HEK293 (cell line): ENCODE measurements around the gene TRIM27.
A peak's percentile ranks its signal among the peaks of the same experiment; 100 is the strongest.

Experiments used
- GFI1B ChIP-seq: fragments of 450-650 bp; formaldehyde crosslinking; IDR thresholded peaks from 2 replicates; pipeline ENCODE4 v1.5.1; 2016; ENCODE audit warnings: missing biosample characterization, missing genetic modification characterization
- GLI2 ChIP-seq: fragments of 450-650 bp; formaldehyde crosslinking; IDR thresholded peaks from 2 replicates; pipeline ENCODE4; 2017; ENCODE audit warnings: missing biosample characterization, missing genetic modification characterization, low read depth, borderline replicate concordance
- INSM2 ChIP-seq: fragments of 450-650 bp; formaldehyde crosslinking; IDR thresholded peaks from 2 replicates; pipeline ENCODE4 v1.5.1; 2016; ENCODE audit warnings: missing biosample characterization, missing genetic modification characterization
- KLF16 ChIP-seq: fragments of 450-650 bp; formaldehyde crosslinking; IDR thresholded peaks from 2 replicates; pipeline ENCODE4 v1.5.1; 2017; ENCODE audit warnings: missing biosample characterization, missing genetic modification characterization
- KLF8 ChIP-seq: fragments of 450-650 bp; formaldehyde crosslinking; IDR thresholded peaks from 2 replicates; pipeline ENCODE4 v1.5.1; 2016; ENCODE audit warnings: missing biosample characterization, missing genetic modification characterization
- TSHZ1 ChIP-seq: fragments of 450-650 bp; formaldehyde crosslinking; IDR thresholded peaks from 2 replicates; pipeline ENCODE4 v1.5.1; 2016; ENCODE audit warnings: missing biosample characterization, missing genetic modification characterization, borderline replicate concordance
- ZBTB10 ChIP-seq: fragments of 450-650 bp; formaldehyde crosslinking; IDR thresholded peaks from 2 replicates; pipeline ENCODE4 v1.5.1; 2016; ENCODE audit warnings: missing biosample characterization, missing genetic modification characterization
- ZBTB21 ChIP-seq: fragments of 450-650 bp; formaldehyde crosslinking; IDR thresholded peaks from 2 replicates; pipeline ENCODE4 v1.5.1; 2017; ENCODE audit warnings: missing biosample characterization, missing genetic modification characterization
- ZBTB7A ChIP-seq: fragments of 450-650 bp; formaldehyde crosslinking; IDR thresholded peaks from 2 replicates; pipeline ENCODE4 v1.5.1; 2016; ENCODE audit warnings: low read depth, missing biosample characterization, missing genetic modification characterization
- ZNF202 ChIP-seq: fragments of 450-650 bp; formaldehyde crosslinking; IDR thresholded peaks from 2 replicates; pipeline ENCODE4 v1.5.1; 2016; ENCODE audit warnings: missing biosample characterization, missing genetic modification characterization, borderline replicate concordance
- ZNF26 ChIP-seq: fragments of 450-650 bp; formaldehyde crosslinking; IDR thresholded peaks from 2 replicates; pipeline ENCODE4 v1.5.1; 2016; ENCODE audit warnings: missing biosample characterization, missing genetic modification characterization
- ZNF280C ChIP-seq: fragments of 450-650 bp; formaldehyde crosslinking; IDR thresholded peaks from 2 replicates; pipeline ENCODE4 v1.5.1; 2016; ENCODE audit warnings: missing biosample characterization, missing genetic modification characterization
- ZNF350 ChIP-seq: fragments of 450-650 bp; formaldehyde crosslinking; IDR thresholded peaks from 2 replicates; pipeline ENCODE4 v1.5.0; 2017; ENCODE audit warnings: missing biosample characterization, mild to moderate bottlenecking, missing genetic modification characterization
- ZNF394 ChIP-seq: fragments of 450-650 bp; formaldehyde crosslinking; IDR thresholded peaks from 2 replicates; pipeline ENCODE4 v1.5.1; 2016; ENCODE audit warnings: missing biosample characterization, missing genetic modification characterization, mild to moderate bottlenecking, moderate library complexity, borderline replicate concordance
- ZNF518A ChIP-seq: fragments of 450-650 bp; formaldehyde crosslinking; conservative IDR thresholded peaks from 2 replicates; pipeline ENCODE4 v1.5.1; 2016; ENCODE audit warnings: low read depth, missing biosample characterization, missing genetic modification characterization
- ZNF571 ChIP-seq: fragments of 450-650 bp; formaldehyde crosslinking; IDR thresholded peaks from 2 replicates; pipeline ENCODE4 v1.5.0; 2017; ENCODE audit warnings: missing biosample characterization, missing genetic modification characterization
- ZNF645 ChIP-seq: fragments of 450-650 bp; formaldehyde crosslinking; IDR thresholded peaks from 2 replicates; pipeline ENCODE4; 2016; ENCODE audit warnings: missing biosample characterization, missing genetic modification characterization

The TRIM27 gene

GRCh38 chr6:28863604-28864325 is 60.0 kb downstream of the TRIM27 start (continued):
- peak; percentile 55; the same call in 1 of the 2 replicates for TF ChIP-seq ZNF394 (tag by site-specific recombination)
- no peak for TF ChIP-seq ZNF571 (tag by site-specific recombination)
- 0 out of 2 replicates have a peak, but pooled peaks have one; percentile 12 for TF ChIP-seq TSHZ1 (tag by site-specific recombination)
- no peak for TF ChIP-seq ZNF350 (tag by site-specific recombination)
- TF ChIP-seq ZBTB7A (tag by site-specific recombination) = no peak
- 0 out of 2 replicates have a peak, but pooled peaks have one; percentile 15 for TF ChIP-seq GFI1B (tag by site-specific recombination)
- TF ChIP-seq ZNF202 (tag by site-specific recombination) = no peak
- no peak; the same call in none of the 2 replicates for TF ChIP-seq ZBTB10
- 0 out of 2 replicates have a peak, but pooled peaks have one; percentile 12 for TF ChIP-seq ZNF518A (tag by site-specific recombination)
- peak; percentile 73 for TF ChIP-seq KLF8
- TF ChIP-seq ZNF645 (tag by site-specific recombination) = no peak
- 0 out of 2 replicates have a peak, but pooled peaks have one; percentile 21 for TF ChIP-seq INSM2 (tag by site-specific recombination)
- 0 out of 2 replicates have a peak, but pooled peaks have one; percentile 24 for TF ChIP-seq ZBTB21 (tag by site-specific recombination)
- TF ChIP-seq KLF16 (tag by site-specific recombination) = no peak
- TF ChIP-seq ZNF280C (tag by site-specific recombination) = no peak
- no peak for TF ChIP-seq GLI2 (tag by site-specific recombination)
- TF ChIP-seq ZNF26 (tag by site-specific recombination) = no peak
